HEK293 (cell line): ENCODE measurements around the gene CLIC3.
A peak's percentile ranks its signal among the peaks of the same experiment; 100 is the strongest.

Experiments used
- AEBP2 ChIP-seq: fragments of 450-650 bp; formaldehyde crosslinking; IDR thresholded peaks from 2 replicates; pipeline ENCODE4 v1.5.1; 2016; ENCODE audit warnings: missing biosample characterization, missing genetic modification characterization, borderline replicate concordance
- CTCF ChIP-seq: fragments of 450-650 bp; formaldehyde crosslinking; IDR thresholded peaks from 2 replicates; pipeline ENCODE4 v1.5.1; 2016; ENCODE audit warnings: missing biosample characterization, missing genetic modification characterization
- EGR2 ChIP-seq: fragments of 450-650 bp; formaldehyde crosslinking; IDR thresholded peaks from 2 replicates; pipeline ENCODE4 v1.5.1; 2016; ENCODE audit warnings: low read depth, missing biosample characterization, missing genetic modification characterization
- KLF10 ChIP-seq: fragments of 450-650 bp; IDR thresholded peaks from 2 replicates; pipeline ENCODE4 v1.5.1; 2018; ENCODE audit warnings: missing biosample characterization, mild to moderate bottlenecking, missing genetic modification characterization
- OSR2 ChIP-seq: fragments of 450-650 bp; formaldehyde crosslinking; IDR thresholded peaks from 2 replicates; pipeline ENCODE4 v1.5.1; 2016; ENCODE audit warnings: missing biosample characterization, missing genetic modification characterization
- TCF7L2 ChIP-seq: IDR thresholded peaks from 2 replicates; pipeline ENCODE4 v1.6.1; 2011; ENCODE audit warnings: low read depth, mild to moderate bottlenecking, inconsistent platforms, low read length, moderate library complexity, borderline replicate concordance
- YY1 ChIP-seq: fragments of 450-650 bp; formaldehyde crosslinking; IDR thresholded peaks from 2 replicates; pipeline ENCODE4 v1.5.1; 2018; ENCODE audit warnings: missing biosample characterization, missing genetic modification characterization
- ZBTB21 ChIP-seq: fragments of 450-650 bp; formaldehyde crosslinking; IDR thresholded peaks from 2 replicates; pipeline ENCODE4 v1.5.1; 2017; ENCODE audit warnings: missing biosample characterization, missing genetic modification characterization
- ZFP37 ChIP-seq: fragments of 450-650 bp; formaldehyde crosslinking; IDR thresholded peaks from 2 replicates; pipeline ENCODE4 v1.5.1; 2016; ENCODE audit warnings: missing biosample characterization, missing genetic modification characterization
- ZNF362 ChIP-seq: fragments of 450-650 bp; formaldehyde crosslinking; IDR thresholded peaks from 2 replicates; pipeline ENCODE4 v1.5.1; 2016; ENCODE audit warnings: missing biosample characterization, missing genetic modification characterization
- ZNF423 ChIP-seq: fragments of 450-650 bp; formaldehyde crosslinking; IDR thresholded peaks from 2 replicates; pipeline ENCODE4 v1.5.1; 2016; ENCODE audit warnings: missing biosample characterization, missing genetic modification characterization
- ZNF449 ChIP-seq: fragments of 450-650 bp; formaldehyde crosslinking; IDR thresholded peaks from 2 replicates; pipeline ENCODE4 v1.5.1; 2017; ENCODE audit warnings: missing biosample characterization, mild to moderate bottlenecking, missing genetic modification characterization, moderate library complexity
- ZNF510 ChIP-seq: fragments of 450-650 bp; formaldehyde crosslinking; IDR thresholded peaks from 2 replicates; pipeline ENCODE4 v1.5.1; 2018; ENCODE audit warnings: mild to moderate bottlenecking, missing genetic modification characterization, missing biosample characterization; ENCODE audit not compliant: insufficient replicate concordance

- TF ChIP-seq CTCF (0 out of 2 replicates have a peak, but pooled peaks have one; percentile 16), AEBP2 (tag by site-specific recombination) (no peak), YY1 (no peak), OSR2 (no peak), ZNF510 (no peak), ZNF362 (tag by site-specific recombination) (no peak), EGR2 (no peak), ZFP37 (tag by site-specific recombination) (no peak), TCF7L2 (no peak), ZBTB21 (no peak), ZNF423 (tag by site-specific recombination) (no peak), KLF10 (tag by site-specific recombination) (no peak), ZNF449 (tag by site-specific recombination) (no peak)
Measured at GRCh38 chr9:136975644-136976043, 20.7 kb downstream of the CLIC3 start.
